Activated B cell treated with CpG ODN at 0.5 μM for 24 hours (primary cell): ENCODE measurements around the gene TMEM252. TPM values are rescaled to one million over a fixed set of nuclear protein-coding genes. Genes with fewer than 3 reads are reported as not detected.
A peak's percentile ranks its signal among the peaks of the same experiment; 100 is the strongest.

Source experiments
- ATAC-seq: fragments of 200-7000 bp; cut with Tn5 transposase; one replicate; pipeline ENCODE4 v1.10.0; 2021; ENCODE audit warnings: low read depth, mild to moderate bottlenecking, moderate library complexity
- CTCF ChIA-PET: fragments of 350-600 bp; sonication (Branson Sonifier 250); formaldehyde crosslinking; loops from one replicate; lab custom pipeline; 2021; ENCODE audit warnings: antibody characterized with exemption; lab: Charles Lee
- POLR2A ChIA-PET: fragments of 350-600 bp; sonication (Branson Sonifier 250); formaldehyde crosslinking; loops from one replicate; lab custom pipeline; 2021; ENCODE audit warnings: antibody characterized with exemption; lab: Charles Lee
- DNase-seq: peaks from one replicate; pipeline ENCODE4 v3.0.0; 2022
- H3K27ac Mint-ChIP-seq: one replicate; pipeline ENCODE4 v1.8.0; 2020; ENCODE audit warnings: mixed read lengths
- H3K27me3 Mint-ChIP-seq: one replicate; pipeline ENCODE4 v1.8.0; 2021; ENCODE audit warnings: mixed read lengths
- H3K36me3 Mint-ChIP-seq: one replicate; pipeline ENCODE4 v1.8.0; 2021; ENCODE audit warnings: low read depth, mixed read lengths
- H3K4me1 Mint-ChIP-seq: one replicate; pipeline ENCODE4 v1.8.0; 2021; ENCODE audit warnings: mixed read lengths
- H3K4me3 Mint-ChIP-seq: one replicate; pipeline ENCODE4 v1.8.0; 2020; ENCODE audit warnings: mild to moderate bottlenecking, mixed read lengths
- H3K9me3 Mint-ChIP-seq: one replicate; pipeline ENCODE4 v1.8.0; 2020; ENCODE audit warnings: mixed read lengths
- intact Hi-C: fragments of 100-400 bp; cut with micrococcal nuclease; formaldehyde crosslinking; loops from one replicate; pipeline ENCODE4 v1.15.1; 2024
- total RNA-seq: library from RNA; stranded (reverse); gene quantifications from 2 replicates; pipeline ENCODE4 v1.2.3, GENCODE V29; 2022
- TF ChIP-seq, protein P1 (sequence below): fragments of 200-600 bp; IDR thresholded peaks from one replicate; pipeline ENCODE4 v1.8.0; 2022; ENCODE audit warnings: antibody characterized with exemption, mild to moderate bottlenecking

Gene TMEM252
- total RNA-seq, 1 donor from 2014 or later = not detected

- Mint-ChIP-seq H3K4me1 (peaks cover 12% of the 10 kb centered on the region), H3K36me3 (no peaks in the 10 kb centered on the region), H3K4me3 (no peak overlapping the region), H3K27ac (no peak overlapping the region), H3K27me3 (no peaks in the 10 kb centered on the region), H3K9me3 (no peaks in the 10 kb centered on the region)
- TF ChIP-seq, protein P1, sequence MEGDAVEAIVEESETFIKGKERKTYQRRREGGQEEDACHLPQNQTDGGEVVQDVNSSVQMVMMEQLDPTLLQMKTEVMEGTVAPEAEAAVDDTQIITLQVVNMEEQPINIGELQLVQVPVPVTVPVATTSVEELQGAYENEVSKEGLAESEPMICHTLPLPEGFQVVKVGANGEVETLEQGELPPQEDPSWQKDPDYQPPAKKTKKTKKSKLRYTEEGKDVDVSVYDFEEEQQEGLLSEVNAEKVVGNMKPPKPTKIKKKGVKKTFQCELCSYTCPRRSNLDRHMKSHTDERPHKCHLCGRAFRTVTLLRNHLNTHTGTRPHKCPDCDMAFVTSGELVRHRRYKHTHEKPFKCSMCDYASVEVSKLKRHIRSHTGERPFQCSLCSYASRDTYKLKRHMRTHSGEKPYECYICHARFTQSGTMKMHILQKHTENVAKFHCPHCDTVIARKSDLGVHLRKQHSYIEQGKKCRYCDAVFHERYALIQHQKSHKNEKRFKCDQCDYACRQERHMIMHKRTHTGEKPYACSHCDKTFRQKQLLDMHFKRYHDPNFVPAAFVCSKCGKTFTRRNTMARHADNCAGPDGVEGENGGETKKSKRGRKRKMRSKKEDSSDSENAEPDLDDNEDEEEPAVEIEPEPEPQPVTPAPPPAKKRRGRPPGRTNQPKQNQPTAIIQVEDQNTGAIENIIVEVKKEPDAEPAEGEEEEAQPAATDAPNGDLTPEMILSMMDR = no peak
- no peak for ATAC-seq
- intact Hi-C loops = loop anchor here (5.0 kb wide), 1 partner anchor 39 kb away; no protein-coding TSS in a partner anchor
- CTCF ChIA-PET = interaction anchor here (1.0 to 3.7 kb wide), 4 partner anchors 33 to 165 kb away, joined by 4 to 26 read pairs (median 5); no protein-coding TSS in a partner anchor
- POLR2A ChIA-PET = no interaction called here
- DNase-seq = no peak
These were observed 32.1 kb downstream of the TMEM252 start for GRCh38 chr9:68508547-68508946.

DNA sequence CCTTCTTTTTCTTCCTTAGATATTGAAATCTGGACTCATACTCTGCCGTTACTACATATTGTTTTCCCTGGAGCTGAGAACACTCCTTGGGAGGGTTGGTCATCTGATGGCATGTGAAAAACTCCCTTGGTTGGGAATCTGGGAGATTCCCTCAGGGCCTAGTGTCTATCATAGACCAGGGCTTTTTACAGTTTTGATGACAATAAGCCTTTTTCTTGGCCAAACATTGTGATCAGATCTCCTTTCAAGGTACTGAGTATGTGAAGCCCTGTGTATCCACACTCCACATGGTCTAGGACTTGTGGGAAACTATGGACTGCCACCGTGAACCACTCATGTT, 32.9 kb downstream of the TMEM252 start:
- ATAC-seq = no peak
- Mint-ChIP-seq H3K4me1 (peaks cover 12% of the 10 kb centered on the region), H3K4me3 (no peak overlapping the region), H3K27me3 (no peaks in the 10 kb centered on the region), H3K27ac (no peak overlapping the region), H3K9me3 (no peaks in the 10 kb centered on the region), H3K36me3 (no peaks in the 10 kb centered on the region)
- CTCF ChIA-PET = interaction anchor here (0.6 to 3.7 kb wide), 6 partner anchors 19 to 165 kb away, joined by 3 to 26 read pairs (median 4); no protein-coding TSS in a partner anchor
- intact Hi-C loops = loop anchor here (1.0 to 5.0 kb wide), 3 partner anchors 40 to 61 kb away; no protein-coding TSS in a partner anchor
- POLR2A ChIA-PET = no interaction called here
- TF ChIP-seq, protein P1 = no peak
- DNase-seq = no peak

DNA sequence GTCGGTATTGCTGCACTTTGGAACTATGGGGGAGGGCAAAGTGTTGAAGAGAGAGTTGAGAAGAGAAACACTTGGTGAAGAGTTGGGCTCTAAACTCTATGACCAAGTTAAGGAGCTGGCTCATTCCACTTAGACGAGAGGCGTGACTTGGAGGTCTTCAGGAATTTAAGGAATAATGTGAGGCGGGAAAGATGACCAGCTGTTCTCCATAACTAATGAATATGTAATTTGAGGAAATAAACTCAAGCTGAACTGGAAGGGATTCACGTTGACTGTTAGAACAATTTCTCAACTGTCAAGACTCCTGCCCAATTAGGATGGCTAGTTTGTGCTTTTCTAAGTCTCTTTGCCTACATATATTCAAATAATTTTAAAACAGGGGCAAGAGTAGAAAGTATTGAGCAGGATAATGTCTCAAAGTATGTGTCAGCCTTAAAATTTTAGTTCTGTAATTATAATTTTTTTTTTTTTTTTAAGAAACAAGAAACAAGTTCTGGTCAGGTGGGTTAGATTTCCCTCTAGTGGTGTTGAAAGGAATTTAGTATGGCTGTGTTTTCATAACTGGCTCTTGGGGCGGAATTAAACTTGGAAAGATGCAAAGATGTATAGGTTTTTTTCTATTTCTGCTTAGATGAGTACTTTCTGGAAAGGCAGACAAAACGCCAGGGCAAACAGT, 33.4 kb downstream of the TMEM252 start:
- CTCF ChIA-PET = interaction anchor here (0.6 to 3.7 kb wide), 5 partner anchors 8 to 64 kb away, joined by 3 to 26 read pairs (median 4); no protein-coding TSS in a partner anchor
- no peak for ATAC-seq
- no peaks in the 10 kb centered on the region for H3K9me3 Mint-ChIP-seq
- no peak for DNase-seq
- H3K27ac Mint-ChIP-seq = no peak overlapping the region
- peaks cover 12% of the 10 kb centered on the region for H3K4me1 Mint-ChIP-seq
- no peaks in the 10 kb centered on the region for H3K27me3 Mint-ChIP-seq
- no peaks in the 10 kb centered on the region for H3K36me3 Mint-ChIP-seq
- intact Hi-C loops = loop anchor here (1.0 to 5.0 kb wide), 3 partner anchors 40 to 62 kb away; no protein-coding TSS in a partner anchor
- TF ChIP-seq, protein P1 = no peak
- POLR2A ChIA-PET = no interaction called here
- H3K4me3 Mint-ChIP-seq = no peak overlapping the region

DNA sequence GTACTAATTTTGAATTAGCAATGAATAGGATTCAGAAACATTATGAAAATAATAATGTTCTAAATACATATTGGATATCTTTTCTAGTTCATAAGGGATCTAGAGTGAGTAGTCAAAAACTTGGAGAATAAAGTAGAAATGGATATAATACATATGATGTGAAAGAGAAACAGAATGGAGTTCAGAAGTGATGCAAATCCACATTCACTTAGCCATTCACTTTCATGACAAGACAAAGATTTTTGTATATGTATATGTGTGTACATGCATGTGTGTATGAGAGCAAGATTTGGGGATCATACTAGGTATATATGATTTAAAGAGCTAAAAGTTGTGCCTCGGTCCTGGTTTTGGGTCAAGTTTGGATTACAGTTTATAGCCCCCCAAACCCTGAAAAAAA, 34.1 kb downstream of the TMEM252 start:
- ATAC-seq (no peak), DNase-seq (no peak)
- ChIA-PET CTCF (interaction anchor here (0.9 to 3.7 kb wide), 4 partner anchors 9 to 61 kb away, joined by 3 to 26 read pairs (median 4); no protein-coding TSS in a partner anchor), POLR2A (no interaction called here)
- Mint-ChIP-seq H3K27ac (no peak overlapping the region), H3K4me3 (no peak overlapping the region), H3K27me3 (no peaks in the 10 kb centered on the region), H3K9me3 (no peaks in the 10 kb centered on the region), H3K4me1 (peaks cover 12% of the 10 kb centered on the region), H3K36me3 (no peaks in the 10 kb centered on the region)
- intact Hi-C loops = loop anchor here (2.0 to 5.0 kb wide), 2 partner anchors 41 to 62 kb away; no protein-coding TSS in a partner anchor
- TF ChIP-seq, protein P1 = no peak

- TF ChIP-seq, protein P1 = no peak
- POLR2A ChIA-PET = no interaction called here
- Mint-ChIP-seq H3K9me3 (no peaks in the 10 kb centered on the region), H3K36me3 (no peaks in the 10 kb centered on the region), H3K27ac (peak overlapping the region; percentile 5), H3K4me1 (peaks cover 12% of the 10 kb centered on the region), H3K4me3 (no peak overlapping the region), H3K27me3 (no peaks in the 10 kb centered on the region)
- intact Hi-C loops = loop anchor here (2.0 to 5.0 kb wide), 2 partner anchors 41 to 63 kb away; no protein-coding TSS in a partner anchor
- peak; percentile 67 for ATAC-seq
- CTCF ChIA-PET = interaction anchor here (0.9 to 3.7 kb wide), 4 partner anchors 9 to 62 kb away, joined by 3 to 26 read pairs (median 4); no protein-coding TSS in a partner anchor
- no peak for DNase-seq
These were observed 34.8 kb downstream of the TMEM252 start for GRCh38 chr9:68505681-68506409.
